Stimulated activated CD4-positive, alpha-beta T cell treated with anti-CD3 and anti-CD28 coated beads, Interleukin-15, amount 100 ng/mL, for 1 hour (primary cell): Measurements from ENCODE around the gene PAPSS1.

Experiments used
- DNase-seq, 2 donors: peaks; one replicate each; pipeline ENCODE4 v3.0.0-alpha.2; 2020; ENCODE audit warnings: low read depth in 1 of 2, low spot score in 1 of 2

The PAPSS1 gene

DNA sequence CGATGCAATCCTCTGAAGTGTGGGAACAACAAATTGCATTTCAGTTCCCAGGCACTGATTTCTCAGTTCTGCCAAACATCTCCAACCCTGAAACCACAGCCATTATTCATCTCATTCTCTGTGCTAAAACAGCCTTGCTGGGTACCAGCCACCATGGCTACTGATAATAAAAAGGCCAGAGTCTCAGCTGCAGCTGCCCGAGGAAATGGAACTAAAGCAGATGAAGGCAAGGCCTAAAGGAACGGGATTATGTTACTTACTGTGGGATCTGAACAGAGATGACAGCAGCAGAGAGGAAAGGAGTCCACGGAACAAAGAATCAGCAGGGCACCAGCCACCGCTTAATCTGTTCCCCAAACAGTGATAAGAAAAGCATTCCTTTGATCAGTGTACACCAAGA is 155.7 kb downstream of the PAPSS1 start:
- DNase-seq: no peak
